ENCODE results near the gene HADHB.

Gene HADHB

GRCh38 chr2:26212011-26212410 is 32.7 kb upstream of the HADHB start:
- TF ChIP-seq CTCF (IDR thresholded peaks at IDR 0.05; ENCODE audit: extremely low read depth, missing control alignments) = no peak
- no peak for DNase-seq (ENCODE audit: low spot score)

- DNase-seq (ENCODE audit: low spot score) = no peak
- no peak for TF ChIP-seq CTCF (IDR thresholded peaks at IDR 0.05; ENCODE audit: extremely low read depth, missing control alignments)
Observed at GRCh38 chr2:26214759-26215158, 30.0 kb upstream of the HADHB start.

- no peak for TF ChIP-seq CTCF (IDR thresholded peaks at IDR 0.05; ENCODE audit: extremely low read depth, missing control alignments)
- DNase-seq (ENCODE audit: low spot score) = no peak
Observed at GRCh38 chr2:26215833-26216232, 28.9 kb upstream of the HADHB start.

GRCh38 chr2:26216587-26216986 is 28.2 kb upstream of the HADHB start:
- TF ChIP-seq CTCF (IDR thresholded peaks at IDR 0.05; ENCODE audit: extremely low read depth, missing control alignments) = no peak
- DNase-seq (ENCODE audit: low spot score) = no peak

GRCh38 chr2:26217720-26218119 is 27.0 kb upstream of the HADHB start:
- DNase-seq (ENCODE audit: low spot score) = no peak
- no peak for TF ChIP-seq CTCF (IDR thresholded peaks at IDR 0.05; ENCODE audit: extremely low read depth, missing control alignments)

GRCh38 chr2:26223018-26223417 is 21.7 kb upstream of the HADHB start:
- no peak for DNase-seq (ENCODE audit: low spot score)
- no peak for TF ChIP-seq CTCF (IDR thresholded peaks at IDR 0.05; ENCODE audit: extremely low read depth, missing control alignments)

- no peak for TF ChIP-seq CTCF (IDR thresholded peaks at IDR 0.05; ENCODE audit: extremely low read depth, missing control alignments)
Observed at GRCh38 chr2:26224095-26224494, 20.6 kb upstream of the HADHB start.

More at GRCh38 chr2:26224095-26224494, 20.6 kb upstream of the HADHB start:
- no peak for DNase-seq (ENCODE audit: low spot score)

Measured in GM20000 (cell line).